HUES48 (cell line): ENCODE results near the gene CREB5.
"Not testable (repeated sequence)": the region's sequence is repeated elsewhere in the genome, so short reads cannot be mapped to it uniquely, and the experiment has no call there.

Experiments
- H3K27ac ChIP-seq: one replicate; pipeline ENCODE4 v1.7.0; 2013; ENCODE audit warnings: low read depth, low read length, inconsistent platforms
- H3K27me3 ChIP-seq: 2 replicates; pipeline ENCODE4 v1.6.1; 2013; ENCODE audit warnings: mild to moderate bottlenecking, low read length; ENCODE audit not compliant: control insufficient read depth, insufficient read depth
- H3K36me3 ChIP-seq: 2 replicates; pipeline ENCODE4 v1.6.1; 2013; ENCODE audit warnings: low read length; ENCODE audit not compliant: control insufficient read depth, insufficient read depth
- H3K4me1 ChIP-seq: 2 replicates; pipeline ENCODE4 v1.6.1; 2013; ENCODE audit warnings: mild to moderate bottlenecking, low read length; ENCODE audit not compliant: control insufficient read depth, insufficient read depth
- H3K4me3 ChIP-seq: 2 replicates; pipeline ENCODE4 v1.5.1; 2013; ENCODE audit warnings: mild to moderate bottlenecking, low read depth, low read length
- H3K9ac ChIP-seq: 2 replicates; pipeline ENCODE4 v1.6.1; 2013; ENCODE audit warnings: mild to moderate bottlenecking, low read depth, low read length, moderate library complexity
- H3K9me3 ChIP-seq: 2 replicates; pipeline ENCODE4 v1.6.1; 2013; ENCODE audit warnings: low read length; ENCODE audit not compliant: control insufficient read depth, insufficient read depth

Gene CREB5

DNA sequence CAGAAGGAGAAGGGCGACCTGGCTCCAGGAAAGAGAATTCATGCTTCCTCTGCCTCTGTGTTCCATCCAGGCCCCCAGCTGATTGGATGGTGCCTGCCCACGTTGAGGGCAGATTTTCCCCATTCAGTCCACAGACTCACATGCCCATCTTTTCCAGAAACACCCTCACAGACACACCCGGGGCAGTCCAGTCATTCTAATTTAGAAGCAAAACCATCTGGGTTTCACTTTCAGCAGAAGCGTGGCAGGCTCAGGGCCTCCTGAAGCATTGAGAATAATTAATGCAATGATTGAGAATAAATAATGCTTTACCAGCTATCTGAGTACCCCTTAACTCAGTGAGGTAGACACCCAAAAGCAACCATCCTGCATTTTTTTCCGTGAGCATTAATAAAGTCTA lies 30.2 kb upstream of the CREB5 start:
- no peak overlapping the region for H3K27ac ChIP-seq
- H3K4me1 ChIP-seq: no peaks in the 10 kb centered on the region
- no peak overlapping the region for H3K9ac ChIP-seq
- H3K36me3 ChIP-seq: no peaks in the 10 kb centered on the region
- no peaks in the 10 kb centered on the region for H3K9me3 ChIP-seq
- no peaks in the 10 kb centered on the region for H3K27me3 ChIP-seq
- no peak overlapping the region for H3K4me3 ChIP-seq

DNA sequence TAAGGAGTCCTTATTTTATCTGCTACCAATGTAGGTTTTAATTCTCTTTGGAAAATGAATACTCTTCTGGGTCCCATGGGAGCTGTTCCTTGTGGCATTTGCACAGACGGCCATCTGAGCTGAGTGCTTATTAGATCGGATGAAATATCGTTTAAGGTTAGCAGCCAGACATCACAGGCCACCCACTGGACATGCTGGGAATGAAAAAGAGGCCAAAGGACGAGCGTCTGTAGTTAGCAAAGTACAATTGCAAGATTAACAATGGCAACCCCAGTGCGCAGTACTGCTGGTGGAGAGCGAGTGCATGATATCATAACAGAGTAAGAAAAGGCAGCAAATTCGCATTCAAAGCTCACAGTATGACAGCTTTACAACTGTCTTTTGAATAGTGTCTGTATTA lies 28.3 kb upstream of the CREB5 start:
- Histone ChIP-seq H3K9ac (no peak overlapping the region), H3K4me1 (peaks cover 3% of the 10 kb centered on the region; the same call in 1 of the 2 replicates), H3K36me3 (no peaks in the 10 kb centered on the region), H3K27ac (no peak overlapping the region), H3K4me3 (no peak overlapping the region), H3K27me3 (no peaks in the 10 kb centered on the region), H3K9me3 (no peaks in the 10 kb centered on the region)

GRCh38 chr7:28389504-28390395 lies 22.6 kb upstream of the CREB5 start:
- H3K9ac ChIP-seq: no peak overlapping the region
- H3K36me3 ChIP-seq: no peaks in the 10 kb centered on the region
- H3K4me3 ChIP-seq: peak overlapping the region; percentile 46
- no peak overlapping the region for H3K27ac ChIP-seq
- H3K9me3 ChIP-seq: no peaks in the 10 kb centered on the region
- H3K4me1 ChIP-seq: peaks cover 11% of the 10 kb centered on the region; the same call in 1 of the 2 replicates
- H3K27me3 ChIP-seq: no peaks in the 10 kb centered on the region

DNA sequence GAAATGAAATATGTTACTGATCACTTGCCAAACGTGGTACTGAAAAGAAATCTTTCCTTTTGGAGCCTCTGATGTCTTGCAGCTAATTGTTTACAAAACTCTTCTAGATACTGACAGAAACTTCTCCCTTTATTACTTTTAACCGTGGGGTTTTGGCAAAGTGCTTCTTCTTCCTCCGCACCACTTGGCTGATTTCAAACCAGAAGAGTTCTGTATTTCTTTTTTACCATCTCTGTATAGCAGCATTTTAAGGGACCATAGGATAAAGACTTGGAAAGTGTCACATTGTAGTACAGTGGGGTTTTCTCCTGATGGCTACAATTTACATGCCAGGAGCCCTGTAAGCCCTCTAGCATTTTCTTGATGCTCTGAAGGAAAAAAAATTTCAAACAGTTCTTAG lies 21.9 kb upstream of the CREB5 start:
- H3K4me1 ChIP-seq: peaks cover 11% of the 10 kb centered on the region; the same call in 1 of the 2 replicates
- H3K27ac ChIP-seq: no peak overlapping the region
- H3K27me3 ChIP-seq: no peaks in the 10 kb centered on the region
- no peaks in the 10 kb centered on the region for H3K36me3 ChIP-seq
- no peaks in the 10 kb centered on the region for H3K9me3 ChIP-seq
- no peak overlapping the region for H3K4me3 ChIP-seq
- H3K9ac ChIP-seq: no peak overlapping the region

DNA sequence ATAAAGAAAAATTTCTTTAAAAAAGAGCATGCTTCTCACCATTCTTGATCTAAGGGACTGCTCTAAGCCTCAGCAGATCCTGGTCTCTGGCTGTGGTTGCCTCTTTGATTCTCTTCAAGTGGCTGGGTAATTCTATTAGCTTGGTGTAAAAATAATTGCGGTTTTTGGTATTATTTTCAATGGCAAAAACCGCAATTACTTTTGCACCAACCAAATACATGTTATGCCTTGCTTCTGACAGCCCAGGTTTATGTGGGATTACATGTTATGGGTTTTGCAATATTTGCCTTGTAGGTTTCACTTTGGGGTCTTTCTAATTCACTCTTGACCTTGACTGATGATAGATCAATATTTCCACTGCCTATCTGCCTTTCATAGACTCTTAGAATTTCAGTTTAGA lies 20.0 kb upstream of the CREB5 start:
- H3K9ac ChIP-seq: no peak overlapping the region
- H3K27ac ChIP-seq: no peak overlapping the region
- no peaks in the 10 kb centered on the region for H3K27me3 ChIP-seq
- H3K36me3 ChIP-seq: no peaks in the 10 kb centered on the region
- peaks cover 11% of the 10 kb centered on the region; the same call in 1 of the 2 replicates for H3K4me1 ChIP-seq
- no peaks in the 10 kb centered on the region for H3K9me3 ChIP-seq
- H3K4me3 ChIP-seq: no peak overlapping the region

- no peak overlapping the region for H3K27ac ChIP-seq
- H3K9ac ChIP-seq: no peak overlapping the region
- no peaks in the 10 kb centered on the region for H3K36me3 ChIP-seq
- H3K4me1 ChIP-seq: no peaks in the 10 kb centered on the region
- no peaks in the 10 kb centered on the region for H3K9me3 ChIP-seq
- no peak overlapping the region for H3K4me3 ChIP-seq
- no peaks in the 10 kb centered on the region for H3K27me3 ChIP-seq
Measured at GRCh38 chr7:28395404-28395803, 16.9 kb upstream of the CREB5 start.

DNA sequence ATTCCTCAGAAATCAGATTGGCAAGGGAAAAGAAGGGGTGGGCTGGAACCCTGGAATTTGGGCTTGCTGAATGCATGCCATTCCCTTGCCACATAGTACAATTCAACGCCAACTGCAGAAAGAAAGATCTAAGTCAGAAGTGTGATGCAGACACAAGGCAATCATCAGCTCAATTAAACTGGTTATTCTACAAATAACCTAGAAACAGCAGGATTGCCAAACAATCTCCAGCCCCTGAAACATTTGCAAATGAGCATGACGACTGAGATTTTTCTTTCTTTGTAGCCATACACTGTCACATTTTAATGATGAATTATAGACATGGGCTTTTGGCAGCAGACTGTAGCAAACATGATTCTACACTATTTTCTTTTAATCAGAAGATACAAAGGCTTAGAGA lies 16.5 kb upstream of the CREB5 start:
- Histone ChIP-seq H3K4me1 (no peaks in the 10 kb centered on the region), H3K36me3 (no peaks in the 10 kb centered on the region), H3K9me3 (no peaks in the 10 kb centered on the region), H3K27ac (no peak overlapping the region), H3K4me3 (no peak overlapping the region), H3K27me3 (no peaks in the 10 kb centered on the region), H3K9ac (no peak overlapping the region)

GRCh38 chr7:28397141-28397540 lies 15.2 kb upstream of the CREB5 start:
- no peak overlapping the region for H3K9ac ChIP-seq
- H3K27ac ChIP-seq: no peak overlapping the region

GRCh38 chr7:28400838-28401360 lies 11.4 kb upstream of the CREB5 start:
- Histone ChIP-seq H3K4me3 (no peak overlapping the region), H3K27ac (no peak overlapping the region), H3K9ac (no peak overlapping the region), H3K36me3 (no peaks in the 10 kb centered on the region), H3K9me3 (no peaks in the 10 kb centered on the region), H3K4me1 (no peaks in the 10 kb centered on the region), H3K27me3 (peaks cover 3% of the 10 kb centered on the region; the same call in 1 of the 2 replicates)

More at GRCh38 chr7:28397141-28397540, 15.2 kb upstream of the CREB5 start:
- no peaks in the 10 kb centered on the region for H3K36me3 ChIP-seq
- H3K9me3 ChIP-seq: no peaks in the 10 kb centered on the region
- H3K27me3 ChIP-seq: no peaks in the 10 kb centered on the region
- no peak overlapping the region for H3K4me3 ChIP-seq
- no peaks in the 10 kb centered on the region for H3K4me1 ChIP-seq

- not testable (repeated sequence) for H3K27ac ChIP-seq, H3K9me3 ChIP-seq, H3K4me1 ChIP-seq, H3K9ac ChIP-seq, H3K36me3 ChIP-seq, H3K4me3 ChIP-seq, H3K27me3 ChIP-seq
Measured at GRCh38 chr7:28401567-28401966, 10.8 kb upstream of the CREB5 start.

GRCh38 chr7:28405662-28406061 lies 6.7 kb upstream of the CREB5 start:
- H3K9ac ChIP-seq: no peak overlapping the region
- H3K4me1 ChIP-seq: peaks cover 5% of the 10 kb centered on the region; the same call in 1 of the 2 replicates
- no peaks in the 10 kb centered on the region for H3K9me3 ChIP-seq
- H3K27me3 ChIP-seq: peaks cover 40% of the 10 kb centered on the region
- no peaks in the 10 kb centered on the region for H3K36me3 ChIP-seq
- H3K27ac ChIP-seq: no peak overlapping the region
- no peak overlapping the region for H3K4me3 ChIP-seq
